Natural killer cell (primary cell): Measurements from ENCODE around the gene GPR141. TPM values are rescaled to one million over a fixed set of nuclear protein-coding genes. Genes with fewer than 3 reads are reported as not detected.

Experiments
- ATAC-seq, 3 donors: fragments of 150-1000 bp in 2 of 3; fragments of 200-7000 bp in 1 of 3; cut with Tn5 transposase; 1 replicate in 1 of 3; 2 replicates in 2 of 3; pipeline ENCODE4 v1.10.0; 2021; ENCODE audit warnings: mild to moderate bottlenecking in 2 of 3, moderate library complexity in 2 of 3
- DNase-seq, 2 donors: peaks; one replicate each; pipeline versions ENCODE4 v3.0.0 to v3.0.0-alpha.2; 2013 to 2021; ENCODE audit warnings: mixed read lengths in 1 of 2
- H3K27ac ChIP-seq: one replicate; pipeline ENCODE4 v1.5.1; 2013; ENCODE audit warnings: mild to moderate bottlenecking, low read length
- H3K27me3 ChIP-seq: one replicate; pipeline ENCODE4 v1.6.1; 2013; ENCODE audit warnings: low read length; ENCODE audit not compliant: control insufficient read depth, insufficient read depth
- H3K36me3 ChIP-seq: one replicate; pipeline ENCODE4 v1.6.1; 2013; ENCODE audit warnings: low read length; ENCODE audit not compliant: control insufficient read depth, insufficient read depth
- H3K4me1 ChIP-seq: one replicate; pipeline ENCODE4 v1.6.1; 2013; ENCODE audit warnings: low read length; ENCODE audit not compliant: control insufficient read depth, insufficient read depth
- H3K4me3 ChIP-seq: one replicate; pipeline ENCODE4 v1.5.1; 2013; ENCODE audit warnings: low read length
- H3K9me3 ChIP-seq: one replicate; pipeline ENCODE4 v1.6.1; 2013; ENCODE audit warnings: low read length; ENCODE audit not compliant: control insufficient read depth, insufficient read depth
- H3K27ac Mint-ChIP-seq, 2 donors: one replicate each; pipeline ENCODE4 v1.8.0; 2022; ENCODE audit warnings: mild to moderate bottlenecking in 2 of 2, mixed read lengths in 2 of 2, moderate library complexity in 1 of 2
- H3K27me3 Mint-ChIP-seq, 2 donors: one replicate each; pipeline ENCODE4 v1.8.0; 2022; ENCODE audit warnings: low read depth in 2 of 2, mixed read lengths in 2 of 2
- H3K36me3 Mint-ChIP-seq: one replicate; pipeline ENCODE4 v1.8.0; 2022; ENCODE audit warnings: mixed read lengths
- H3K4me1 Mint-ChIP-seq, 2 donors: one replicate each; pipeline ENCODE4 v1.8.0; 2022; ENCODE audit warnings: mixed read lengths in 2 of 2
- H3K4me3 Mint-ChIP-seq: one replicate; pipeline ENCODE4 v1.8.0; 2022; ENCODE audit warnings: mild to moderate bottlenecking, moderate library complexity, mixed read lengths
- H3K9me3 Mint-ChIP-seq, 2 donors: one replicate each; pipeline ENCODE4 v1.8.0; 2022; ENCODE audit warnings: mixed read lengths in 2 of 2
- WGBS: methylation state at CpG from one replicate; pipeline ENCODE4 v1.1.7; 2013; ENCODE audit warnings: missing lambda C conversion rate; ENCODE audit not compliant: insufficient coverage; 5-methylcytosine and 5-hydroxymethylcytosine counted together
- intact Hi-C: fragments of 100-400 bp; cut with micrococcal nuclease; formaldehyde crosslinking; loops from one replicate; pipeline ENCODE4 v1.14.2; 2022
- total RNA-seq, 4 donors: library from RNA; stranded (reverse); fragments of 120-200 nt in 1 of 4; gene quantifications; one replicate each; pipeline versions ENCODE4 v1.2.3 to v1.2.4, GENCODE V29; 2013 to 2022
- TF ChIP-seq, protein P1 (sequence below): fragments of 200-600 bp; IDR thresholded peaks from one replicate; pipeline ENCODE4 v1.8.0; 2022; ENCODE audit warnings: antibody characterized with exemption

The GPR141 gene
- total RNA-seq, 3 donors from 2014 or later (not counting 1 experiment from before 2014, with no cell fraction given) = 30.2 to 68.1 (median 55.2) TPM

DNA sequence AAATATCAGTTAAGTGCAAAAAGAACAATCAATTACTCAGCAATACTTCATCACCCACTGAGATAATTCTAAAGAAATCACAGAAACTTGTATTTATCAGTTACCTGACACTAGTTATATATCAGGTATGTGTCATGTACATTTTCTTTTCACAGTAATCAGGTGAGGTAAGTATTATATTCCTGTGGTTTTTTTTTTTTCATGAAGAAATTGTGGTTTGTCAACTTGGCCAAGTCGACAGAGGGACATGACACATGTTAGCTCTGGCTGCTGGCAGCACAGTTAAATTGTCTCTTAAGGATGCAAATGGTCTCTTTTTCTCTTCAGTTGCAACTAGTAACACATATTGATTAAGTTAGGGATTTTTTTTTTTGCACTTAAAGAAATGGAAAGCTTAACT, 13.7 kb upstream of the GPR141 start:
- no peaks in the 10 kb centered on the region for H3K27me3 Mint-ChIP-seq
- DNase-seq (peak in 1 of 2 donors; percentile 20), ATAC-seq (peak in 2 of 3 donors; percentile 69 to 81)
- Histone ChIP-seq H3K36me3 (no peaks in the 10 kb centered on the region), H3K9me3 (no peaks in the 10 kb centered on the region), H3K27me3 (no peaks in the 10 kb centered on the region), H3K4me3 (no peak overlapping the region), H3K4me1 (peaks cover 9% of the 10 kb centered on the region), H3K27ac (no peak overlapping the region)
- intact Hi-C loops = loop anchor here (10.0 kb wide), 1 partner anchor 55 kb away; no protein-coding TSS in a partner anchor
- H3K27ac Mint-ChIP-seq = peak overlapping the region; percentile 20 to 50
- WGBS = 8% methylated on average over 1 of the region's 1 CpG
- H3K4me1 Mint-ChIP-seq = peaks cover 45 to 70% of the 10 kb centered on the region in 2 donors
- H3K4me3 Mint-ChIP-seq = peak overlapping the region; percentile 61
- H3K36me3 Mint-ChIP-seq = no peaks in the 10 kb centered on the region
- H3K9me3 Mint-ChIP-seq = no peaks in the 10 kb centered on the region
- TF ChIP-seq, protein P1, sequence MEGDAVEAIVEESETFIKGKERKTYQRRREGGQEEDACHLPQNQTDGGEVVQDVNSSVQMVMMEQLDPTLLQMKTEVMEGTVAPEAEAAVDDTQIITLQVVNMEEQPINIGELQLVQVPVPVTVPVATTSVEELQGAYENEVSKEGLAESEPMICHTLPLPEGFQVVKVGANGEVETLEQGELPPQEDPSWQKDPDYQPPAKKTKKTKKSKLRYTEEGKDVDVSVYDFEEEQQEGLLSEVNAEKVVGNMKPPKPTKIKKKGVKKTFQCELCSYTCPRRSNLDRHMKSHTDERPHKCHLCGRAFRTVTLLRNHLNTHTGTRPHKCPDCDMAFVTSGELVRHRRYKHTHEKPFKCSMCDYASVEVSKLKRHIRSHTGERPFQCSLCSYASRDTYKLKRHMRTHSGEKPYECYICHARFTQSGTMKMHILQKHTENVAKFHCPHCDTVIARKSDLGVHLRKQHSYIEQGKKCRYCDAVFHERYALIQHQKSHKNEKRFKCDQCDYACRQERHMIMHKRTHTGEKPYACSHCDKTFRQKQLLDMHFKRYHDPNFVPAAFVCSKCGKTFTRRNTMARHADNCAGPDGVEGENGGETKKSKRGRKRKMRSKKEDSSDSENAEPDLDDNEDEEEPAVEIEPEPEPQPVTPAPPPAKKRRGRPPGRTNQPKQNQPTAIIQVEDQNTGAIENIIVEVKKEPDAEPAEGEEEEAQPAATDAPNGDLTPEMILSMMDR = no peak

GRCh38 chr7:37670436-37670835, 13.1 kb upstream of the GPR141 start:
- Mint-ChIP-seq H3K36me3 (no peaks in the 10 kb centered on the region), H3K27ac (peak overlapping the region; percentile 20 to 50), H3K4me1 (peaks cover 39 to 64% of the 10 kb centered on the region in 2 donors), H3K27me3 (no peaks in the 10 kb centered on the region), H3K9me3 (no peaks in the 10 kb centered on the region), H3K4me3 (no peak overlapping the region)
- DNase-seq = no peak
- Histone ChIP-seq H3K27me3 (no peaks in the 10 kb centered on the region), H3K27ac (no peak overlapping the region), H3K4me1 (peaks cover 9% of the 10 kb centered on the region), H3K4me3 (no peak overlapping the region), H3K9me3 (no peaks in the 10 kb centered on the region), H3K36me3 (no peaks in the 10 kb centered on the region)
- intact Hi-C loops = loop anchor here (10.0 kb wide), 1 partner anchor 54 kb away; no protein-coding TSS in a partner anchor
- 77% methylated on average over 1 of the region's 1 CpG for WGBS
- TF ChIP-seq, protein P1 = no peak
- no peak for ATAC-seq

GRCh38 chr7:37671876-37672275, 11.7 kb upstream of the GPR141 start:
- H3K36me3 ChIP-seq = no peaks in the 10 kb centered on the region
- Mint-ChIP-seq H3K4me1 (peaks cover 28 to 52% of the 10 kb centered on the region in 2 donors), H3K27ac (no peak overlapping the region), H3K27me3 (no peaks in the 10 kb centered on the region), H3K9me3 (no peaks in the 10 kb centered on the region), H3K36me3 (no peaks in the 10 kb centered on the region), H3K4me3 (no peak overlapping the region)
- 93% methylated on average over 3 of the region's 3 CpGs for WGBS
- DNase-seq (no peak), ATAC-seq (no peak)
- no peak overlapping the region for H3K4me3 ChIP-seq
- no peaks in the 10 kb centered on the region for H3K27me3 ChIP-seq
- peaks cover 9% of the 10 kb centered on the region for H3K4me1 ChIP-seq
- H3K9me3 ChIP-seq = no peaks in the 10 kb centered on the region
- H3K27ac ChIP-seq = no peak overlapping the region
- TF ChIP-seq, protein P1 = no peak
- intact Hi-C loops = loop anchor here (10.0 kb wide), 1 partner anchor 53 kb away; no protein-coding TSS in a partner anchor

GRCh38 chr7:37672926-37673325, 10.6 kb upstream of the GPR141 start:
- no peaks in the 10 kb centered on the region for H3K36me3 Mint-ChIP-seq
- no peaks in the 10 kb centered on the region for H3K27me3 Mint-ChIP-seq
- Histone ChIP-seq H3K4me3 (no peak overlapping the region), H3K9me3 (no peaks in the 10 kb centered on the region), H3K36me3 (no peaks in the 10 kb centered on the region), H3K27me3 (no peaks in the 10 kb centered on the region), H3K4me1 (peaks cover 9% of the 10 kb centered on the region), H3K27ac (no peak overlapping the region)
- H3K4me1 Mint-ChIP-seq = peaks cover 21 to 44% of the 10 kb centered on the region in 2 donors
- 88% methylated on average over 3 of the region's 3 CpGs for WGBS
- ATAC-seq = no peak
- no peak overlapping the region for H3K4me3 Mint-ChIP-seq
- intact Hi-C loops = loop anchor here (10.0 kb wide), 1 partner anchor 52 kb away; no protein-coding TSS in a partner anchor
- H3K9me3 Mint-ChIP-seq = no peaks in the 10 kb centered on the region
- no peak for DNase-seq
- H3K27ac Mint-ChIP-seq = no peak overlapping the region
- TF ChIP-seq, protein P1 = no peak
